Islet precursor cell (in vitro differentiated cells): ENCODE results near the gene NOD2.

Source experiments
- DNase-seq: peaks from one replicate; pipeline ENCODE4 v3.0.0-alpha.2; 2018

NOD2 gene

GRCh38 chr16:50743581-50744225 lies 50.3 kb downstream of the NOD2 start:
- no peak for DNase-seq

- no peak for DNase-seq
Measured at GRCh38 chr16:50744881-50745280, 51.5 kb downstream of the NOD2 start.

GRCh38 chr16:50745940-50746339 lies 52.5 kb downstream of the NOD2 start:
- no peak for DNase-seq

GRCh38 chr16:50747207-50747956 lies 54.0 kb downstream of the NOD2 start:
- DNase-seq, result no peak

GRCh38 chr16:50751528-50751927 lies 58.1 kb downstream of the NOD2 start:
- no peak for DNase-seq

GRCh38 chr16:50752471-50753235 lies 59.2 kb downstream of the NOD2 start:
- no peak for DNase-seq

GRCh38 chr16:50756473-50756872 lies 63.1 kb downstream of the NOD2 start:
- DNase-seq, result no peak

GRCh38 chr16:50761267-50761666 lies 67.9 kb downstream of the NOD2 start:
- DNase-seq, result no peak

GRCh38 chr16:50762241-50762640 lies 68.8 kb downstream of the NOD2 start:
- no peak for DNase-seq

GRCh38 chr16:50763211-50763610 lies 69.8 kb downstream of the NOD2 start:
- DNase-seq, result no peak

GRCh38 chr16:50765260-50765659 lies 71.9 kb downstream of the NOD2 start:
- no peak for DNase-seq

GRCh38 chr16:50765861-50766260 lies 72.5 kb downstream of the NOD2 start:
- DNase-seq, result no peak

GRCh38 chr16:50767197-50767596 lies 73.8 kb downstream of the NOD2 start:
- no peak for DNase-seq

- DNase-seq, result no peak
Measured at GRCh38 chr16:50771366-50771765, 78.0 kb downstream of the NOD2 start.

- DNase-seq, result no peak
Measured at GRCh38 chr16:50774405-50774804, 81.0 kb downstream of the NOD2 start.

GRCh38 chr16:50774960-50775359 lies 81.6 kb downstream of the NOD2 start:
- DNase-seq, result no peak

- no peak for DNase-seq
Measured at GRCh38 chr16:50776037-50776436, 82.6 kb downstream of the NOD2 start.

GRCh38 chr16:50778284-50779163 lies 85.1 kb downstream of the NOD2 start:
- DNase-seq, result no peak

- DNase-seq, result no peak
Measured at GRCh38 chr16:50781043-50781442, 87.6 kb downstream of the NOD2 start.

GRCh38 chr16:50781518-50781917 lies 88.1 kb downstream of the NOD2 start:
- no peak for DNase-seq
